ENCODE measurements around the gene IMPG1. TPM values are rescaled to one million over a fixed set of nuclear protein-coding genes. Genes with fewer than 3 reads are reported as not detected.

IMPG1 gene
- total RNA-seq, result not detected in 2 replicates

GRCh38 chr6:76072562-76072961 lies at the start of gene IMPG1:
IMPG1 (minus strand) TSS chr6:76072662; CDS start chr6:76072488, 174 bp downstream.

